HL-60 (cell line): Measurements from ENCODE around the gene HDGF.
A peak's percentile ranks its signal among the peaks of the same experiment; 100 is the strongest.

Source experiments
- DNase-seq, 2 experiments: peaks; one replicate each; pipeline ENCODE4 v3.0.0-alpha.2; 2010 to 2020; ENCODE audit warnings: low read depth in 1 of 2, low spot score in 1 of 2
- H3K27ac ChIP-seq: fragments of 250-450 bp; sonication (Bioruptor Pico); replicated peaks from 2 replicates; pipeline ENCODE4 v1.5.1; 2020; ENCODE audit warnings: mild to moderate bottlenecking, moderate library complexity
- H3K27me3 ChIP-seq: fragments of 250-450 bp; sonication (Bioruptor Pico); 2 replicates; pipeline ENCODE4 v1.5.1; 2021; ENCODE audit warnings: mild to moderate bottlenecking, moderate library complexity; ENCODE audit not compliant: insufficient read depth, poor library complexity, severe bottlenecking
- H3K4me3 ChIP-seq: replicated peaks from 2 replicates; pipeline ENCODE4 v1.5.1; 2011; ENCODE audit warnings: mild to moderate bottlenecking, control low read depth, low read length; ENCODE audit not compliant: insufficient read depth
- CTCF ChIP-seq: IDR thresholded peaks from one replicate; pipeline ENCODE4 v1.5.1; 2011; ENCODE audit warnings: low read length, control low read depth, inconsistent platforms; ENCODE audit not compliant: insufficient read depth
- GABPA ChIP-seq: IDR thresholded peaks from 2 replicates; pipeline ENCODE4 v1.6.1; 2012; ENCODE audit warnings: low read depth
- POLR2AphosphoS5 ChIP-seq: IDR thresholded peaks from 2 replicates; pipeline ENCODE4 v1.6.1; 2012; ENCODE audit warnings: low read depth
- REST ChIP-seq: IDR thresholded peaks from 2 replicates; pipeline ENCODE4 v1.6.1; 2012; ENCODE audit warnings: low read depth; ENCODE audit not compliant: insufficient replicate concordance
- SPI1 ChIP-seq: IDR thresholded peaks from 2 replicates; pipeline ENCODE4 v1.6.1; 2012; ENCODE audit warnings: low read depth, mild to moderate bottlenecking, borderline replicate concordance

The HDGF gene

GRCh38 chr1:156744786-156745419 lies 6.6 kb downstream of the HDGF start:
- no peak for DNase-seq
- Histone ChIP-seq H3K4me3 (no peak overlapping the region), H3K27me3 (no peaks in the 10 kb centered on the region), H3K27ac (peak overlapping the region; percentile 28)
- no peak for TF ChIP-seq GABPA
- no peak for TF ChIP-seq POLR2AphosphoS5
- no peak for TF ChIP-seq SPI1
- no peak for TF ChIP-seq CTCF
- TF ChIP-seq REST, result no peak

GRCh38 chr1:156744344-156744743 lies 7.1 kb downstream of the HDGF start:
- no peak for DNase-seq
- Histone ChIP-seq H3K27ac (peak overlapping the region; percentile 15; the same call in 1 of the 2 replicates), H3K27me3 (no peaks in the 10 kb centered on the region), H3K4me3 (no peak overlapping the region)
- TF ChIP-seq REST (no peak), SPI1 (no peak), POLR2AphosphoS5 (no peak), CTCF (no peak), GABPA (no peak)

GRCh38 chr1:156743367-156744302 lies 7.8 kb downstream of the HDGF start:
- no peak for DNase-seq
- Histone ChIP-seq H3K27ac (peak overlapping the region; percentile 15; the same call in 1 of the 2 replicates), H3K27me3 (no peaks in the 10 kb centered on the region), H3K4me3 (no peak overlapping the region)
- TF ChIP-seq SPI1 (no peak), POLR2AphosphoS5 (no peak), CTCF (no peak), REST (no peak), GABPA (no peak)
